HepG2 (cell line): ENCODE data around the gene UCP3. TPM values are rescaled to one million over a fixed set of nuclear protein-coding genes. Genes with fewer than 3 reads are reported as not detected.

ENCODE experiments used
- CSRNP2 ChIP-seq: sonication (generic); formaldehyde crosslinking; conservative IDR thresholded peaks from 2 replicates; pipeline ENCODE4 v1.8.0; 2022; ENCODE audit warnings: low read depth, missing genetic modification reagents
- ETV6 ChIP-seq: sonication (generic); formaldehyde crosslinking; conservative IDR thresholded peaks from 2 replicates; pipeline ENCODE4 v1.4.0; 2020; ENCODE audit warnings: missing genetic modification reagents
- GLMP ChIP-seq: sonication (generic); formaldehyde crosslinking; IDR thresholded peaks from 2 replicates; pipeline ENCODE4 v1.9.0; 2021; ENCODE audit warnings: missing genetic modification reagents, mild to moderate bottlenecking, borderline replicate concordance
- GPBP1L1 ChIP-seq: sonication (generic); formaldehyde crosslinking; IDR thresholded peaks from 2 replicates; pipeline ENCODE4 v1.5.0; 2020; ENCODE audit warnings: mild to moderate bottlenecking, missing genetic modification reagents
- GTF3A ChIP-seq: sonication (generic); formaldehyde crosslinking; conservative IDR thresholded peaks from 2 replicates; pipeline ENCODE4 v1.4.0; 2020; ENCODE audit warnings: mild to moderate bottlenecking, missing genetic modification reagents
- HNF4A ChIP-seq: sonication (generic); formaldehyde crosslinking; IDR thresholded peaks from 2 replicates; pipeline ENCODE4 v1.4.0; 2020; ENCODE audit warnings: missing genetic modification reagents
- HNRNPL ChIP-seq: fragments of 200-400 bp; formaldehyde crosslinking; IDR thresholded peaks from 2 replicates; pipeline ENCODE4 v1.6.1; 2017; ENCODE audit warnings: mild to moderate bottlenecking, low read depth, low read length
- IKZF1 ChIP-seq: fragments of 450-650 bp; IDR thresholded peaks from 2 replicates; pipeline ENCODE4 v1.7.1; 2016
- NONO ChIP-seq, 2 experiments: fragments of 450-650 bp in 1 of 2; sonication (generic) in 1 of 2; formaldehyde crosslinking in 1 of 2; IDR thresholded peaks in 1 of 2; conservative IDR thresholded peaks in 1 of 2; 2 replicates each; pipeline versions ENCODE4 v1.6.1 to v1.8.0; 2017 to 2022; ENCODE audit warnings: mild to moderate bottlenecking in 1 of 2, missing genetic modification reagents in 1 of 2, moderate library complexity in 1 of 2
- PTBP1 ChIP-seq: fragments of 200-400 bp; formaldehyde crosslinking; IDR thresholded peaks from 2 replicates; pipeline ENCODE4 v1.6.1; 2018; ENCODE audit warnings: low read length, low read depth; ENCODE audit not compliant: poor library complexity, severe bottlenecking
- SIN3A ChIP-seq: IDR thresholded peaks from 2 replicates; pipeline ENCODE4 v1.6.1; 2011; ENCODE audit warnings: low read depth, mild to moderate bottlenecking, control low read depth, low read length, borderline replicate concordance
- SP140L ChIP-seq: sonication (generic); formaldehyde crosslinking; IDR thresholded peaks from 2 replicates; pipeline ENCODE4 v1.4.0; 2020; ENCODE audit warnings: missing genetic modification reagents, borderline replicate concordance
- TAF1 ChIP-seq: sonication (generic); formaldehyde crosslinking; IDR thresholded peaks from 2 replicates; pipeline ENCODE4 v1.4.0; 2020; ENCODE audit warnings: missing genetic modification reagents
- ZFP36L1 ChIP-seq: sonication (generic); formaldehyde crosslinking; IDR thresholded peaks from 2 replicates; pipeline ENCODE4 v1.8.0; 2022; ENCODE audit warnings: mild to moderate bottlenecking, missing genetic modification reagents, moderate library complexity
- ZNF136 ChIP-seq: sonication (generic); formaldehyde crosslinking; IDR thresholded peaks from 2 replicates; pipeline ENCODE4 v1.8.1; 2022; ENCODE audit warnings: low read depth, mild to moderate bottlenecking, moderate library complexity, missing genetic modification reagents
- ZNF20 ChIP-seq: sonication (generic); formaldehyde crosslinking; IDR thresholded peaks from 2 replicates; pipeline ENCODE4 v1.4.0; 2020; ENCODE audit warnings: mild to moderate bottlenecking, moderate library complexity, missing genetic modification reagents
- ZNF432 ChIP-seq: sonication (generic); formaldehyde crosslinking; IDR thresholded peaks from 2 replicates; pipeline ENCODE4 v1.5.0; 2020; ENCODE audit warnings: missing genetic modification reagents, mild to moderate bottlenecking, borderline replicate concordance
- ZNF460 ChIP-seq: sonication (generic); formaldehyde crosslinking; IDR thresholded peaks from 2 replicates; pipeline ENCODE4 v1.5.1; 2020; ENCODE audit warnings: missing genetic modification reagents, mild to moderate bottlenecking, borderline replicate concordance
- ZNF678 ChIP-seq: sonication (generic); formaldehyde crosslinking; IDR thresholded peaks from 2 replicates; pipeline ENCODE4 v1.4.0; 2020; ENCODE audit warnings: mild to moderate bottlenecking, missing genetic modification reagents
- ZNF720 ChIP-seq: sonication (generic); formaldehyde crosslinking; IDR thresholded peaks from 2 replicates; pipeline ENCODE4 v1.4.0; 2020; ENCODE audit warnings: missing genetic modification reagents
- ZNF761 ChIP-seq: sonication (generic); formaldehyde crosslinking; conservative IDR thresholded peaks from 2 replicates; pipeline ENCODE4 v1.4.0; 2020; ENCODE audit warnings: mild to moderate bottlenecking, missing genetic modification reagents
- ZNF792 ChIP-seq: IDR thresholded peaks from 2 replicates; pipeline ENCODE4 v1.6.1; 2016
- ZNF816 ChIP-seq: sonication (generic); formaldehyde crosslinking; IDR thresholded peaks from 2 replicates; pipeline ENCODE4 v1.8.0; 2022; ENCODE audit warnings: missing genetic modification reagents, mild to moderate bottlenecking, borderline replicate concordance
- ZNF883 ChIP-seq: sonication (generic); formaldehyde crosslinking; IDR thresholded peaks from 2 replicates; pipeline ENCODE4 v1.5.1; 2020; ENCODE audit warnings: mild to moderate bottlenecking, missing genetic modification reagents; ENCODE audit errors: not compliant biosample characterization
- ZSCAN12 ChIP-seq: sonication (generic); formaldehyde crosslinking; IDR thresholded peaks from 2 replicates; pipeline ENCODE4 v1.9.0; 2021; ENCODE audit warnings: mild to moderate bottlenecking, missing genetic modification reagents
- ZSCAN31 ChIP-seq: sonication (generic); formaldehyde crosslinking; IDR thresholded peaks from 2 replicates; pipeline ENCODE4 v1.5.0; 2020; ENCODE audit warnings: low read depth, mild to moderate bottlenecking, missing genetic modification reagents
- polyA plus RNA-seq, 8 experiments: library from polyadenylated mRNA; depleted of rRNA in 3 of 8; stranded (reverse) in 7 of 8; unstranded in 1 of 8; fragments of >200 nt; fragmentation: Illumina TruSeq in 4 of 8; extraction: Trizol in 4 of 8; gene quantifications; 2 replicates each; pipeline versions ENCODE4 v1.2.1 to v1.2.3, GENCODE V29; 2011 to 2016; ENCODE audit warnings: low read depth in 4 of 8, missing spikeins in 1 of 8, mixed read lengths in 1 of 8; ENCODE audit not compliant: insufficient read depth in 1 of 8
- total RNA-seq, 5 experiments: library from RNA; depleted of rRNA; stranded (reverse); fragments of >200 nt; fragmentation: Illumina TruSeq; extraction: Trizol; gene quantifications; 2 replicates each; pipeline ENCODE4 v1.2.3, GENCODE V29; 2016; ENCODE audit warnings: low read depth in 1 of 5
- TF ChIP-seq, protein P1 (sequence below): sonication (generic); formaldehyde crosslinking; IDR thresholded peaks from 2 replicates; pipeline ENCODE4 v1.5.0; 2020; ENCODE audit warnings: mild to moderate bottlenecking, low read depth, missing genetic modification reagents, borderline replicate concordance

UCP3 gene
- total and polyA plus RNA-seq, 2 of the 13 experiments (the other 11 are each of a cell fraction or from before 2014, with no cell fraction given) = 0.37 TPM; not detected in 1

DNA sequence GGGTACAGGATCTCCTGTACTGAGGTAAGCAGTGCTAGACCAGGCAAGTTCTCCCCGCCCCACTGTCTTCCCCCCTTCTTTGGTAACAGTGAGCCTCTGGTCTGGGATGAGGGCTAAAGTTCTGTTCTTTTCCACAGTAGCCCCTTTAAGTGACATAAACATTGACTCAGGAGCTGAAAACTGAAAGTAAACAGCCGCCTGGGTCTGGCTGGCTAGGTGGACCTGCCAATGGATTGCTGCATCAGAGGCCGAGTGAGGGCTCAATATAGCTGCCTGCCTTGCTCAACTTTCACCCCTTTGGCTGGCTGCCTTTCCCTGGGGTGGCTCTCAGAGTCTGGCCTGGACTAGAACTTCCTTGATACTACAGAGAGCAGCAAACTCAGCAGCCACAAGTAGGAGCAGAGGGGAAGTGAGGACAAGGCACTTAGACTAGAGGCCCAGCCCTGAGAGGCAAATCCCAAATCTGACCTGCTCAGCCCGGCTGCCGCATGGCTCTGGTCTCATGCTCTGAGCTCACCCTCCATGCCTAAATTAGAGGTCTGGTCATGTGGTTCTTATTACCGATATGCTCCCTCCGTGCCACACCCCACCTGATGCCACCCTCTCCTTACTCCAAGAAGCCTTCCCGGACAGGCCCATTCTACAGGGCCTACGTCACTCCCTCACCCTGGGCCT lies 9.6 kb upstream of the UCP3 start (continued):
- TF ChIP-seq, protein P1, sequence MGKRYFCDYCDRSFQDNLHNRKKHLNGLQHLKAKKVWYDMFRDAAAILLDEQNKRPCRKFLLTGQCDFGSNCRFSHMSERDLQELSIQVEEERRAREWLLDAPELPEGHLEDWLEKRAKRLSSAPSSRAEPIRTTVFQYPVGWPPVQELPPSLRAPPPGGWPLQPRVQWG (CRISPR knock-in tag) = no peak
- TF ChIP-seq ZNF792 (0 out of 2 replicates have a peak, but pooled peaks have one; percentile 56), ZSCAN12 (CRISPR knock-in tag) (no peak), HNRNPL (no peak), SIN3A (no peak), ZNF20 (CRISPR knock-in tag) (no peak), GTF3A (no peak), ETV6 (CRISPR knock-in tag) (no peak), ZSCAN31 (CRISPR knock-in tag) (no peak), SP140L (CRISPR knock-in tag) (no peak), ZNF432 (CRISPR knock-in tag) (no peak), IKZF1 (no peak), GPBP1L1 (CRISPR knock-in tag) (no peak), GLMP (no peak), ZNF761 (CRISPR knock-in tag) (no peak), NONO (IDR thresholded peaks at IDR 0.05) (no peak), NONO (CRISPR knock-in tag; conservative IDR thresholded peaks at IDR 0.05) (no peak), PTBP1 (no peak), ZNF460 (CRISPR knock-in tag) (no peak; the same call in 1 of the 2 replicates), ZNF883 (CRISPR knock-in tag) (no peak), ZNF816 (CRISPR knock-in tag) (peak; percentile 70; the same call in 1 of the 2 replicates), TAF1 (CRISPR knock-in tag) (peak; percentile 41; the same call in 1 of the 2 replicates), ZNF136 (CRISPR knock-in tag) (no peak), ZNF720 (CRISPR knock-in tag) (no peak), HNF4A (CRISPR knock-in tag) (peak; percentile 65), ZNF678 (CRISPR knock-in tag) (no peak), CSRNP2 (no peak), ZFP36L1 (CRISPR knock-in tag) (peak; percentile 63; the same call in 1 of the 2 replicates)
